Lower lobe of right lung (tissue), 2 donors: ENCODE results near the gene TCF7L2. TPM values are rescaled to one million over a fixed set of nuclear protein-coding genes. Genes with fewer than 3 reads are reported as not detected.

Source experiments
- ATAC-seq, 2 donors: fragments of 200-7000 bp; cut with Tn5 transposase; one replicate each; pipeline ENCODE4 v1.9.1; 2020 to 2022; ENCODE audit warnings: mild to moderate bottlenecking in 2 of 2, moderate library complexity in 2 of 2
- DNase-seq: peaks from one replicate; pipeline ENCODE4 v3.0.0-alpha.2; 2020
- H3K27ac ChIP-seq: fragments of 200-600 bp; one replicate; pipeline ENCODE4 v1.8.0; 2022
- H3K27me3 ChIP-seq: fragments of 200-600 bp; one replicate; pipeline ENCODE4 v1.8.0; 2022; ENCODE audit warnings: low read depth
- H3K36me3 ChIP-seq: fragments of 200-600 bp; one replicate; pipeline ENCODE4 v1.8.0; 2022; ENCODE audit warnings: mild to moderate bottlenecking
- H3K4me1 ChIP-seq: fragments of 200-600 bp; one replicate; pipeline ENCODE4 v1.8.0; 2022
- H3K4me3 ChIP-seq: fragments of 200-600 bp; one replicate; pipeline ENCODE4 v1.8.0; 2022; ENCODE audit warnings: mild to moderate bottlenecking
- H3K9me3 ChIP-seq: fragments of 200-600 bp; one replicate; pipeline ENCODE4 v1.8.0; 2022
- CTCF ChIP-seq: fragments of 200-600 bp; IDR thresholded peaks from one replicate; pipeline ENCODE4 v1.8.0; 2022; ENCODE audit warnings: antibody characterized with exemption, mild to moderate bottlenecking
- intact Hi-C: fragments of 100-400 bp; cut with DNase I; formaldehyde crosslinking; loops from one replicate; pipeline ENCODE4 v1.11.0; 2022
- total RNA-seq: library from RNA; stranded (reverse); fragmentation: NEBNext Ultra II Directional; extraction: Animal tissue kit (Norgen Biotek cat#: 25700); gene quantifications from one replicate; pipeline ENCODE4 v1.2.1, GENCODE V29; 2021
- donor health status: DM: no; HTN: yes; CAD: no; lungs with severe emphysema.

The TCF7L2 gene
- total RNA-seq, 1 donor from 2014 or later, result 71.2 TPM

GRCh38 chr10:113027574-113028455 is 77.8 kb downstream of the TCF7L2 start:
- no peak for DNase-seq
- Histone ChIP-seq H3K27me3 (no peaks in the 10 kb centered on the region), H3K9me3 (no peaks in the 10 kb centered on the region), H3K4me3 (no peak overlapping the region), H3K36me3 (no peaks in the 10 kb centered on the region), H3K4me1 (peaks cover 35% of the 10 kb centered on the region), H3K27ac (peak overlapping the region; percentile 26)
- TF ChIP-seq CTCF, result no peak
- intact Hi-C loops, result no loop called here
- peak; percentile 17 to 36 for ATAC-seq

- H3K27ac ChIP-seq, result no peak overlapping the region
- H3K27me3 ChIP-seq, result no peaks in the 10 kb centered on the region
- H3K4me1 ChIP-seq, result peaks cover 28% of the 10 kb centered on the region
- no peak overlapping the region for H3K4me3 ChIP-seq
- no peak for DNase-seq
- no peaks in the 10 kb centered on the region for H3K36me3 ChIP-seq
- intact Hi-C loops, result no loop called here
- ATAC-seq, result no peak
- H3K9me3 ChIP-seq, result no peaks in the 10 kb centered on the region
- no peak for TF ChIP-seq CTCF
These were observed 78.7 kb downstream of the TCF7L2 start for GRCh38 chr10:113028456-113029440.

- ATAC-seq, result no peak
- Histone ChIP-seq H3K9me3 (no peaks in the 10 kb centered on the region), H3K36me3 (no peaks in the 10 kb centered on the region), H3K4me3 (no peak overlapping the region), H3K27me3 (no peaks in the 10 kb centered on the region), H3K4me1 (peaks cover 37% of the 10 kb centered on the region), H3K27ac (no peak overlapping the region)
- intact Hi-C loops, result no loop called here
- no peak for TF ChIP-seq CTCF
- no peak for DNase-seq
These were observed 80.4 kb downstream of the TCF7L2 start for GRCh38 chr10:113030453-113030852.

GRCh38 chr10:113031147-113031546 is 81.1 kb downstream of the TCF7L2 start:
- DNase-seq (no peak), ATAC-seq (no peak)
- H3K9me3 ChIP-seq, result no peaks in the 10 kb centered on the region
- H3K4me3 ChIP-seq, result no peak overlapping the region
- no peak for TF ChIP-seq CTCF
- H3K27ac ChIP-seq, result no peak overlapping the region
- no peaks in the 10 kb centered on the region for H3K27me3 ChIP-seq
- intact Hi-C loops, result no loop called here
- peaks cover 39% of the 10 kb centered on the region for H3K4me1 ChIP-seq
- no peaks in the 10 kb centered on the region for H3K36me3 ChIP-seq

- Histone ChIP-seq H3K4me3 (no peak overlapping the region), H3K27me3 (no peaks in the 10 kb centered on the region), H3K9me3 (no peaks in the 10 kb centered on the region), H3K4me1 (peaks cover 16% of the 10 kb centered on the region), H3K27ac (no peak overlapping the region), H3K36me3 (no peaks in the 10 kb centered on the region)
- intact Hi-C loops, result no loop called here
- ATAC-seq (peak in 1 of 2 donors; percentile 37), DNase-seq (no peak)
- no peak for TF ChIP-seq CTCF
These were observed 83.9 kb downstream of the TCF7L2 start for GRCh38 chr10:113033991-113034390.
